Measurements from ENCODE around the gene DUSP19.

DUSP19 gene

GRCh38 chr2:183069174-183069573, 9.4 kb upstream of the DUSP19 start:
- no peaks in the 10 kb centered on the region for H3K36me3 ChIP-seq (ENCODE audit: control insufficient read depth, insufficient read depth, low read length)
- H3K27ac ChIP-seq (ENCODE audit: low read depth, low read length), result no peak overlapping the region
- H3K27me3 ChIP-seq (ENCODE audit: control insufficient read depth, insufficient read depth, low read length), result no peaks in the 10 kb centered on the region
- no peaks in the 10 kb centered on the region for H3K4me1 ChIP-seq (ENCODE audit: control insufficient read depth, insufficient read depth, low read length)
- H3K9ac ChIP-seq (ENCODE audit: low read depth, low read length), result no peak overlapping the region
- H3K9me3 ChIP-seq (ENCODE audit: control insufficient read depth, insufficient read depth, low read length), result peaks cover 9% of the 10 kb centered on the region
- H3K4me3 ChIP-seq (ENCODE audit: low read depth, low read length), result no peak overlapping the region

DNA sequence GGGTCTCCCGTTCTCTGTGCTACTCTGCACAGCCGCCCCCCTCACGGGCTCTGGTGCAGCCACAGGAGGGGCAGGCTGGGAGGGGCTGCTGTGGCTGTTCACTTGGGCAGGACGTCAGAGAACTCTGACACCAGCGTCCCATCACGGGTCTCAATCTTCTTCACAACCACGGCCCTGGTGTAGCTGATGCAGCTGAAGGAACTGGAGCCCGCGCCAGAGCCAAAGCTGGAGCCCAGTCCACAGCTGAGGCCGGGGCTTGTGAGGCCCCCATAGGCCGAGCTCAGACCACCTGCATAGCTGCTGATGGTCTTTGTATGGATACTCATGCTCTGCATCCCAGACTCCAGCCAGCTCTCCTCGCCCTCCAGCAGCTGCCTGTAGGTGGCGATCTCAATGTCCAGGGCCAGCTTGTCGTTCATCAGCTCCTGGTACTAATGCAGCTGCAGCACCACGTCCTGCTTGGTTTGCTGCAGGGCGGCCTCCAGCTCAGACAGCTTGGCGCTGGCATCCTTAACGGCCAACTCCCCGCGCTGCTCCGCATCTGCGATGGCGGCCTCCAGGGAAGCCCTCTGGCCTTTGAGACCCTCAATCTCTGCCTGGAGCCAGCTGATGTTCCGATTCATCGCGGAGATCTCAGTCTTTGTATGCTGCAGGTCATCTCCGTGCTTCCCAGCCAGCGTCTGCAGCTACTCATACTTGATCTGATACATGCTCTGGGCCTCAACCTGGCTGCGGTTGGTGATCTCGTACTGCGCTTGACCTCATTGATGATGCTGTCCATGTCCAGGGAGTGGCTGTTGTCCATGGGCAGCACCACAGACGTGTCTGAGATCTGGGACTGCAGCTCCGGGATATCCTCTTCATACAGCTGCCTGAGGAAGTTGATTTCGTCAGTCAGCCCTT, 7.4 kb upstream of the DUSP19 start:
- Histone ChIP-seq H3K9ac (ENCODE audit: low read depth, low read length) (no peak overlapping the region), H3K4me1 (ENCODE audit: control insufficient read depth, insufficient read depth, low read length) (no peaks in the 10 kb centered on the region), H3K27me3 (ENCODE audit: control insufficient read depth, insufficient read depth, low read length) (no peaks in the 10 kb centered on the region), H3K27ac (ENCODE audit: low read depth, low read length) (no peak overlapping the region), H3K9me3 (ENCODE audit: control insufficient read depth, insufficient read depth, low read length) (peaks cover 9% of the 10 kb centered on the region), H3K4me3 (ENCODE audit: low read depth, low read length) (no peak overlapping the region), H3K36me3 (ENCODE audit: control insufficient read depth, insufficient read depth, low read length) (no peaks in the 10 kb centered on the region)

DNA sequence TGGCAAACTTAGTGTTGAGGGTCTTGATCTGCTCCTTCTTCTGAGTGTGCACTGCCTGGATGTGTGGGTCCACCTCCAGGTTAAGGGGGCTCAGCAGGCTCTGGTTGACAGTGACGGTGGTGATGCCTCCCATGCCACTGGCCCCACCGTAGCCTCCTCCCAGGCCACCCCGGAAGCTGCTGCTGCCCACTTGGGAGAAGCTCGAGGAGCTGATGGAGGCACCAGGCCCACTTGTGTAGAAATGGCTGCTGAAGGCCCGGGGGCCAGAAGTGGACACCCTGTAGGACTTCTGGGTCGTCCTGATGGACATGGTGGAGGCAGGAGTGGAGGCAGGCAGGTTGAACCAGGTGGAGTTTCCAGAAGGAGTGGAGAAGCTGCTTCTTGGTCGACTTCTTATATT, 6.4 kb upstream of the DUSP19 start:
- no peak overlapping the region for H3K9ac ChIP-seq (ENCODE audit: low read depth, low read length)
- H3K27ac ChIP-seq (ENCODE audit: low read depth, low read length), result no peak overlapping the region
- H3K4me1 ChIP-seq (ENCODE audit: control insufficient read depth, insufficient read depth, low read length), result no peaks in the 10 kb centered on the region
- H3K36me3 ChIP-seq (ENCODE audit: control insufficient read depth, insufficient read depth, low read length), result no peaks in the 10 kb centered on the region
- H3K27me3 ChIP-seq (ENCODE audit: control insufficient read depth, insufficient read depth, low read length), result no peaks in the 10 kb centered on the region
- peaks cover 9% of the 10 kb centered on the region for H3K9me3 ChIP-seq (ENCODE audit: control insufficient read depth, insufficient read depth, low read length)
- H3K4me3 ChIP-seq (ENCODE audit: low read depth, low read length), result no peak overlapping the region

- Histone ChIP-seq H3K4me1 (ENCODE audit: control insufficient read depth, insufficient read depth, low read length) (peaks cover 20% of the 10 kb centered on the region), H3K27me3 (ENCODE audit: control insufficient read depth, insufficient read depth, low read length) (no peaks in the 10 kb centered on the region), H3K9me3 (ENCODE audit: control insufficient read depth, insufficient read depth, low read length) (no peaks in the 10 kb centered on the region), H3K36me3 (ENCODE audit: control insufficient read depth, insufficient read depth, low read length) (no peaks in the 10 kb centered on the region), H3K4me3 (ENCODE audit: low read depth, low read length) (peak overlapping the region; percentile 83), H3K27ac (ENCODE audit: low read depth, low read length) (no peak overlapping the region), H3K9ac (ENCODE audit: low read depth, low read length) (no peak overlapping the region)
Observed at GRCh38 chr2:183078163-183078463, 434 bp upstream of the DUSP19 start.

DNA sequence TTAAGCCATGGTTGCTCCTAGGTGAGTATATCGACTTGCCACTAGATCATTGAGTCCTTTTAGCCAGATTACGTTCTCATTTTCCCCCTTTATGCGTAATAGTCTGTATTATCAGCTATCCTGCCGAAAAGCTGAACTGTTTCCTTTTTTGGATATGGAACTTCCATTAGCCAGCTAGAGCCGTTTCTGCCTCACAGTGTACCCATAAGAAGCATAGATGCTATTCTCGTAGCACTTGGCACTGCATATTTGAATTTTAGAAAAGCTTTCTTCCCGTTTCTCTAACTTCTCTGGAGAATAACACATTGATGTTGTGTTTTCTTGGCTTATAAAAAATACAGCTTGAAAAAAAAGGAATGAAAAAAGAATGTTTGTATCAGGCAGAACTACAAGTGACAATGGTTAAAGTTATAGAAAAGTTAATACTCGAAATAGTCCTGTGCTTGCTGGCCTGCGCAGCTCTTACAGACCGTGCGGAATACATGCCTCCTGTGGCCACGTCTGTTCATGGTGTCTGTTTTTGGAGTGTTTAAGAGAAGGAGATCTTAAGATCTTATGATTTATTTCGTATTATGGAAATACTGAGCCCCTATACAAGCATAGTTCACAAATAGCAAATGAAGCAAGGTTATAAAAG, 710 bp downstream of the DUSP19 start:
- no peaks in the 10 kb centered on the region for H3K27me3 ChIP-seq (ENCODE audit: control insufficient read depth, insufficient read depth, low read length)
- H3K27ac ChIP-seq (ENCODE audit: low read depth, low read length), result no peak overlapping the region
- H3K4me3 ChIP-seq (ENCODE audit: low read depth, low read length), result peak overlapping the region; percentile 83
- H3K4me1 ChIP-seq (ENCODE audit: control insufficient read depth, insufficient read depth, low read length), result peaks cover 20% of the 10 kb centered on the region
- H3K36me3 ChIP-seq (ENCODE audit: control insufficient read depth, insufficient read depth, low read length), result no peaks in the 10 kb centered on the region
- H3K9me3 ChIP-seq (ENCODE audit: control insufficient read depth, insufficient read depth, low read length), result no peaks in the 10 kb centered on the region
- H3K9ac ChIP-seq (ENCODE audit: low read depth, low read length), result peak overlapping the region; percentile 46

GRCh38 chr2:183081911-183082310, 3.4 kb downstream of the DUSP19 start:
- Histone ChIP-seq H3K9me3 (ENCODE audit: control insufficient read depth, insufficient read depth, low read length) (no peaks in the 10 kb centered on the region), H3K27ac (ENCODE audit: low read depth, low read length) (no peak overlapping the region), H3K27me3 (ENCODE audit: control insufficient read depth, insufficient read depth, low read length) (no peaks in the 10 kb centered on the region), H3K4me1 (ENCODE audit: control insufficient read depth, insufficient read depth, low read length) (peaks cover 20% of the 10 kb centered on the region), H3K36me3 (ENCODE audit: control insufficient read depth, insufficient read depth, low read length) (no peaks in the 10 kb centered on the region), H3K4me3 (ENCODE audit: low read depth, low read length) (no peak overlapping the region), H3K9ac (ENCODE audit: low read depth, low read length) (no peak overlapping the region)

GRCh38 chr2:183088061-183088460, 9.5 kb downstream of the DUSP19 start:
- H3K9ac ChIP-seq (ENCODE audit: low read depth, low read length), result no peak overlapping the region
- H3K4me1 ChIP-seq (ENCODE audit: control insufficient read depth, insufficient read depth, low read length), result peaks cover 5% of the 10 kb centered on the region; the same call in 1 of the 2 replicates
- H3K36me3 ChIP-seq (ENCODE audit: control insufficient read depth, insufficient read depth, low read length), result no peaks in the 10 kb centered on the region
- no peak overlapping the region for H3K4me3 ChIP-seq (ENCODE audit: low read depth, low read length)
- no peaks in the 10 kb centered on the region for H3K27me3 ChIP-seq (ENCODE audit: control insufficient read depth, insufficient read depth, low read length)
- no peak overlapping the region for H3K27ac ChIP-seq (ENCODE audit: low read depth, low read length)
- H3K9me3 ChIP-seq (ENCODE audit: control insufficient read depth, insufficient read depth, low read length), result no peaks in the 10 kb centered on the region

GRCh38 chr2:183089192-183089851, 10.8 kb downstream of the DUSP19 start:
- H3K9me3 ChIP-seq (ENCODE audit: control insufficient read depth, insufficient read depth, low read length), result no peaks in the 10 kb centered on the region

GRCh38 chr2:183091318-183091953, 12.9 kb downstream of the DUSP19 start:
- Histone ChIP-seq H3K9ac (ENCODE audit: low read depth, low read length) (no peak overlapping the region), H3K4me1 (ENCODE audit: control insufficient read depth, insufficient read depth, low read length) (peaks cover 14% of the 10 kb centered on the region), H3K36me3 (ENCODE audit: control insufficient read depth, insufficient read depth, low read length) (no peaks in the 10 kb centered on the region), H3K27me3 (ENCODE audit: control insufficient read depth, insufficient read depth, low read length) (no peaks in the 10 kb centered on the region), H3K27ac (ENCODE audit: low read depth, low read length) (no peak overlapping the region), H3K9me3 (ENCODE audit: control insufficient read depth, insufficient read depth, low read length) (no peaks in the 10 kb centered on the region), H3K4me3 (ENCODE audit: low read depth, low read length) (no peak overlapping the region)

More at GRCh38 chr2:183089192-183089851, 10.8 kb downstream of the DUSP19 start:
- H3K4me1 ChIP-seq (ENCODE audit: control insufficient read depth, insufficient read depth, low read length), result peaks cover 5% of the 10 kb centered on the region; the same call in 1 of the 2 replicates
- no peak overlapping the region for H3K4me3 ChIP-seq (ENCODE audit: low read depth, low read length)
- no peaks in the 10 kb centered on the region for H3K27me3 ChIP-seq (ENCODE audit: control insufficient read depth, insufficient read depth, low read length)
- no peaks in the 10 kb centered on the region for H3K36me3 ChIP-seq (ENCODE audit: control insufficient read depth, insufficient read depth, low read length)
- no peak overlapping the region for H3K9ac ChIP-seq (ENCODE audit: low read depth, low read length)
- H3K27ac ChIP-seq (ENCODE audit: low read depth, low read length), result no peak overlapping the region

DNA sequence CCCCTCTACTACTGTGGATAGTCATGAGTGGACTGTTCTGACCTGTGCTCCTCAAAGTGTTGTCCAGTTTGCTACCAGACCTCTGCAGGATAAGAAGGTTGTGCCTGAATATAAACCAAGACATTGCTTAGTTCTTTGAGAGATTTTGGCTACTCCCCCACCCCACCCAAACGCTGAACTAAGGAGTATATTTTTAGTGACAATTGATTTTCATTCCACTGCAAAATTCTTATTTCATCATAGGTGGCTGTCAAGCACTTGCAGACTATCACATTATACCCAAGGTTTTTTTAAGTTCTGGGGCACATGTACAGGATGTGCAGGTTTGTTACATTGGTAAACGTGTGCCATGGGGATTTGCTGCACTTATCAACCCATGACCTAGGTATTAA, 13.4 kb downstream of the DUSP19 start:
- Histone ChIP-seq H3K4me3 (ENCODE audit: low read depth, low read length) (no peak overlapping the region), H3K9me3 (ENCODE audit: control insufficient read depth, insufficient read depth, low read length) (no peaks in the 10 kb centered on the region), H3K27me3 (ENCODE audit: control insufficient read depth, insufficient read depth, low read length) (no peaks in the 10 kb centered on the region), H3K9ac (ENCODE audit: low read depth, low read length) (no peak overlapping the region), H3K36me3 (ENCODE audit: control insufficient read depth, insufficient read depth, low read length) (no peaks in the 10 kb centered on the region), H3K27ac (ENCODE audit: low read depth, low read length) (no peak overlapping the region), H3K4me1 (ENCODE audit: control insufficient read depth, insufficient read depth, low read length) (peaks cover 14% of the 10 kb centered on the region)

Measured in HUES48 (cell line).